ENCODE results near the gene C5.

C5 gene

GRCh38 chr9:120929229-120929791, 120.8 kb downstream of the C5 start:
- intact Hi-C loops (cut with DNase I): no loop called here
- no peak for DNase-seq

- peak; percentile 45 to 95 (median 68) for DNase-seq
- intact Hi-C loops (cut with DNase I): no loop called here
These were observed 121.4 kb downstream of the C5 start for GRCh38 chr9:120928483-120929228.

GRCh38 chr9:120928015-120928482, 122.0 kb downstream of the C5 start:
- DNase-seq: peak in 5 of 10 donors; percentile 40 to 92 (median 50)
- intact Hi-C loops (cut with DNase I): no loop called here

GRCh38 chr9:120927269-120928014, 122.6 kb downstream of the C5 start:
- no peak for DNase-seq
- intact Hi-C loops (cut with DNase I): no loop called here

GRCh38 chr9:120926397-120926928, 123.6 kb downstream of the C5 start, which contains the start of gene TRAF1:
TSS of gene TRAF1 (minus strand) at chr9:120926796. CDS start at chr9:120926075, 721 bp downstream.
- intact Hi-C loops (cut with DNase I): no loop called here
- DNase-seq: no peak

- no peak for DNase-seq
- intact Hi-C loops (cut with DNase I): no loop called here
These were observed 124.3 kb downstream of the C5 start for GRCh38 chr9:120925535-120926396.

- intact Hi-C loops (cut with DNase I): no loop called here
- DNase-seq: no peak
These were observed 125.2 kb downstream of the C5 start for GRCh38 chr9:120924698-120925534.

GRCh38 chr9:120923620-120924328, 126.3 kb downstream of the C5 start:
- intact Hi-C loops (cut with DNase I): no loop called here

GRCh38 chr9:120922404-120923195, 127.5 kb downstream of the C5 start:
- DNase-seq: no peak
- intact Hi-C loops (cut with DNase I): no loop called here

More at GRCh38 chr9:120923620-120924328, 126.3 kb downstream of the C5 start:
- DNase-seq: peak in 1 of 10 donors; percentile 40

- peak in 1 of 10 donors; percentile 52 for DNase-seq
- intact Hi-C loops (cut with DNase I): no loop called here
These were observed 128.4 kb downstream of the C5 start for GRCh38 chr9:120921661-120922181.

- no peak for DNase-seq
- intact Hi-C loops (cut with DNase I): no loop called here
These were observed 129.3 kb downstream of the C5 start for GRCh38 chr9:120920806-120921178.

GRCh38 chr9:120919843-120920805, 130.0 kb downstream of the C5 start:
- peak in 1 of 10 donors; percentile 63 for DNase-seq
- intact Hi-C loops (cut with DNase I): no loop called here

- intact Hi-C loops (cut with DNase I): no loop called here
- DNase-seq: peak in 1 of 10 donors; percentile 74
These were observed 130.9 kb downstream of the C5 start for GRCh38 chr9:120918931-120919842.

- no peak for DNase-seq
- intact Hi-C loops (cut with DNase I): no loop called here
These were observed 131.9 kb downstream of the C5 start for GRCh38 chr9:120917929-120918762.
